ENCODE measurements around the gene REPIN1.

The REPIN1 gene

GRCh38 chr7:150408393-150409299 is 40.0 kb downstream of the REPIN1 start:
- H3K27me3 Mint-ChIP-seq = no peaks in the 10 kb centered on the region
- peaks cover 39% of the 10 kb centered on the region for H3K4me1 Mint-ChIP-seq
- no peaks in the 10 kb centered on the region for H3K9me3 Mint-ChIP-seq
- H3K4me3 Mint-ChIP-seq = peak overlapping the region; percentile 1
- H3K27ac Mint-ChIP-seq = peak overlapping the region; percentile 85
- H3K36me3 Mint-ChIP-seq = peaks cover 7% of the 10 kb centered on the region

GRCh38 chr7:150409300-150410030 is 40.8 kb downstream of the REPIN1 start:
- Mint-ChIP-seq H3K9me3 (no peaks in the 10 kb centered on the region), H3K27me3 (no peaks in the 10 kb centered on the region), H3K27ac (peak overlapping the region; percentile 85), H3K4me3 (no peak overlapping the region), H3K4me1 (peaks cover 32% of the 10 kb centered on the region), H3K36me3 (peaks cover 7% of the 10 kb centered on the region)

GRCh38 chr7:150410131-150410530 is 41.5 kb downstream of the REPIN1 start:
- Mint-ChIP-seq H3K4me3 (no peak overlapping the region), H3K27me3 (no peaks in the 10 kb centered on the region), H3K27ac (peak overlapping the region; percentile 30), H3K9me3 (no peaks in the 10 kb centered on the region), H3K36me3 (peaks cover 7% of the 10 kb centered on the region), H3K4me1 (peaks cover 32% of the 10 kb centered on the region)

GRCh38 chr7:150410680-150411346 is 42.2 kb downstream of the REPIN1 start:
- Mint-ChIP-seq H3K4me3 (no peak overlapping the region), H3K36me3 (peaks cover 7% of the 10 kb centered on the region), H3K9me3 (no peaks in the 10 kb centered on the region), H3K27ac (peak overlapping the region; percentile 38), H3K27me3 (no peaks in the 10 kb centered on the region), H3K4me1 (peaks cover 29% of the 10 kb centered on the region)

- Mint-ChIP-seq H3K4me1 (peaks cover 21% of the 10 kb centered on the region), H3K4me3 (no peak overlapping the region), H3K27me3 (no peaks in the 10 kb centered on the region), H3K27ac (peak overlapping the region; percentile 43), H3K36me3 (peaks cover 7% of the 10 kb centered on the region), H3K9me3 (no peaks in the 10 kb centered on the region)
Observed at GRCh38 chr7:150411606-150412005, 43.0 kb downstream of the REPIN1 start.

- H3K4me1 Mint-ChIP-seq = peaks cover 17% of the 10 kb centered on the region
- no peaks in the 10 kb centered on the region for H3K27me3 Mint-ChIP-seq
- peaks cover 6% of the 10 kb centered on the region for H3K36me3 Mint-ChIP-seq
- no peaks in the 10 kb centered on the region for H3K9me3 Mint-ChIP-seq
- peak overlapping the region; percentile 43 for H3K27ac Mint-ChIP-seq
- H3K4me3 Mint-ChIP-seq = no peak overlapping the region
Observed at GRCh38 chr7:150412016-150412415, 43.4 kb downstream of the REPIN1 start.

GRCh38 chr7:150412518-150413488 is 44.2 kb downstream of the REPIN1 start:
- peaks cover 4% of the 10 kb centered on the region for H3K36me3 Mint-ChIP-seq
- H3K4me3 Mint-ChIP-seq = no peak overlapping the region
- no peaks in the 10 kb centered on the region for H3K27me3 Mint-ChIP-seq
- H3K9me3 Mint-ChIP-seq = no peaks in the 10 kb centered on the region
- H3K27ac Mint-ChIP-seq = no peak overlapping the region
- H3K4me1 Mint-ChIP-seq = peaks cover 14% of the 10 kb centered on the region

GRCh38 chr7:150413640-150414081 is 45.0 kb downstream of the REPIN1 start:
- H3K9me3 Mint-ChIP-seq = no peaks in the 10 kb centered on the region
- H3K27ac Mint-ChIP-seq = no peak overlapping the region
- no peaks in the 10 kb centered on the region for H3K27me3 Mint-ChIP-seq

GRCh38 chr7:150415161-150416153 is 46.8 kb downstream of the REPIN1 start:
- no peak overlapping the region for H3K4me3 Mint-ChIP-seq
- H3K36me3 Mint-ChIP-seq = peaks cover 1% of the 10 kb centered on the region
- H3K4me1 Mint-ChIP-seq = peaks cover 12% of the 10 kb centered on the region
- H3K27me3 Mint-ChIP-seq = no peaks in the 10 kb centered on the region
- H3K9me3 Mint-ChIP-seq = no peaks in the 10 kb centered on the region
- H3K27ac Mint-ChIP-seq = no peak overlapping the region

More at GRCh38 chr7:150413640-150414081, 45.0 kb downstream of the REPIN1 start:
- Mint-ChIP-seq H3K36me3 (peaks cover 4% of the 10 kb centered on the region), H3K4me1 (peaks cover 11% of the 10 kb centered on the region), H3K4me3 (no peak overlapping the region)

- Mint-ChIP-seq H3K4me1 (peaks cover 21% of the 10 kb centered on the region), H3K27me3 (no peaks in the 10 kb centered on the region), H3K27ac (no peak overlapping the region), H3K4me3 (no peak overlapping the region), H3K36me3 (peaks cover 2% of the 10 kb centered on the region), H3K9me3 (no peaks in the 10 kb centered on the region)
Observed at GRCh38 chr7:150417239-150417638, 48.6 kb downstream of the REPIN1 start.

- Mint-ChIP-seq H3K4me3 (no peak overlapping the region), H3K9me3 (no peaks in the 10 kb centered on the region), H3K36me3 (peaks cover 2% of the 10 kb centered on the region), H3K27me3 (no peaks in the 10 kb centered on the region), H3K4me1 (peaks cover 20% of the 10 kb centered on the region), H3K27ac (no peak overlapping the region)
Observed at GRCh38 chr7:150417863-150418262, 49.2 kb downstream of the REPIN1 start.

GRCh38 chr7:150420242-150420641 is 51.6 kb downstream of the REPIN1 start:
- H3K36me3 Mint-ChIP-seq = peaks cover 2% of the 10 kb centered on the region
- peak overlapping the region; percentile 43 for H3K27ac Mint-ChIP-seq
- H3K4me1 Mint-ChIP-seq = peaks cover 13% of the 10 kb centered on the region
- H3K4me3 Mint-ChIP-seq = no peak overlapping the region
- no peaks in the 10 kb centered on the region for H3K9me3 Mint-ChIP-seq
- H3K27me3 Mint-ChIP-seq = no peaks in the 10 kb centered on the region

- Mint-ChIP-seq H3K27ac (peak overlapping the region; percentile 85), H3K4me3 (peak overlapping the region; percentile 72), H3K4me1 (peaks cover 13% of the 10 kb centered on the region), H3K27me3 (no peaks in the 10 kb centered on the region), H3K9me3 (no peaks in the 10 kb centered on the region), H3K36me3 (peaks cover 2% of the 10 kb centered on the region)
Observed at GRCh38 chr7:150420987-150421674, 52.5 kb downstream of the REPIN1 start.

Measured in activated naive CD4-positive, alpha-beta T cell treated with anti-CD3 and anti-CD28 coated beads, Interleukin-2, amount 50 U/mL, for 24 hours (primary cell).